ENCODE measurements around the gene SNX4.
"Not testable (repeated sequence)": the region's sequence is repeated elsewhere in the genome, so short reads cannot be mapped to it uniquely, and the experiment has no call there.

The SNX4 gene

GRCh38 chr3:125519678-125520562 is at the start of gene SNX4:
Gene SNX4, minus strand, starts transcription at chr3:125520202. Its CDS starts 30 bp downstream, at chr3:125520172.
- peak; percentile 70 for DNase-seq (ENCODE audit: low read depth)

- DNase-seq (ENCODE audit: low read depth), result no peak
These were observed 36.3 kb upstream of the SNX4 start for GRCh38 chr3:125556314-125556713.

GRCh38 chr3:125552401-125552800 is 32.4 kb upstream of the SNX4 start:
- no peak for DNase-seq (ENCODE audit: low read depth)

- no peak for DNase-seq (ENCODE audit: low read depth)
These were observed 8.9 kb upstream of the SNX4 start for GRCh38 chr3:125528920-125529319.

- no peak for DNase-seq (ENCODE audit: low read depth)
These were observed 5.2 kb upstream of the SNX4 start for GRCh38 chr3:125525153-125525552.

- not testable (repeated sequence) for DNase-seq (ENCODE audit: low read depth)
These were observed 539 bp upstream of the SNX4 start for GRCh38 chr3:125520563-125520919.

- DNase-seq (ENCODE audit: low read depth), result no peak
These were observed 4.6 kb downstream of the SNX4 start for GRCh38 chr3:125515421-125515820.

- no peak for DNase-seq (ENCODE audit: low read depth)
These were observed 6.4 kb downstream of the SNX4 start for GRCh38 chr3:125513490-125514115.

- no peak for DNase-seq (ENCODE audit: low read depth)
These were observed 7.7 kb downstream of the SNX4 start for GRCh38 chr3:125512135-125512920.

- no peak for DNase-seq (ENCODE audit: low read depth)
These were observed 8.4 kb downstream of the SNX4 start for GRCh38 chr3:125511420-125512118.

GRCh38 chr3:125507128-125507527 is 12.9 kb downstream of the SNX4 start:
- no peak for DNase-seq (ENCODE audit: low read depth)

- DNase-seq (ENCODE audit: low read depth), result no peak
These were observed 21.4 kb downstream of the SNX4 start for GRCh38 chr3:125498630-125499029.

- DNase-seq (ENCODE audit: low read depth), result no peak
These were observed 23.3 kb downstream of the SNX4 start for GRCh38 chr3:125496701-125497100.

GRCh38 chr3:125482406-125482805 is 37.6 kb downstream of the SNX4 start:
- DNase-seq (ENCODE audit: low read depth), result no peak

GRCh38 chr3:125481786-125482185 is 38.2 kb downstream of the SNX4 start:
- DNase-seq (ENCODE audit: low read depth), result no peak

- DNase-seq (ENCODE audit: low read depth), result not testable (repeated sequence)
These were observed 38.6 kb downstream of the SNX4 start for GRCh38 chr3:125481375-125481759.

GRCh38 chr3:125480656-125481374 is 39.2 kb downstream of the SNX4 start:
- no peak for DNase-seq (ENCODE audit: low read depth)

- no peak for DNase-seq (ENCODE audit: low read depth)
These were observed 40.9 kb downstream of the SNX4 start for GRCh38 chr3:125479091-125479490.

- DNase-seq (ENCODE audit: low read depth), result no peak
These were observed 41.7 kb downstream of the SNX4 start for GRCh38 chr3:125478326-125478725.

GRCh38 chr3:125477701-125478100 is 42.3 kb downstream of the SNX4 start:
- no peak for DNase-seq (ENCODE audit: low read depth)

- DNase-seq (ENCODE audit: low read depth), result no peak
These were observed 49.3 kb downstream of the SNX4 start for GRCh38 chr3:125470671-125471070.
